Measurements from ENCODE around the gene LMNTD2.

DNA sequence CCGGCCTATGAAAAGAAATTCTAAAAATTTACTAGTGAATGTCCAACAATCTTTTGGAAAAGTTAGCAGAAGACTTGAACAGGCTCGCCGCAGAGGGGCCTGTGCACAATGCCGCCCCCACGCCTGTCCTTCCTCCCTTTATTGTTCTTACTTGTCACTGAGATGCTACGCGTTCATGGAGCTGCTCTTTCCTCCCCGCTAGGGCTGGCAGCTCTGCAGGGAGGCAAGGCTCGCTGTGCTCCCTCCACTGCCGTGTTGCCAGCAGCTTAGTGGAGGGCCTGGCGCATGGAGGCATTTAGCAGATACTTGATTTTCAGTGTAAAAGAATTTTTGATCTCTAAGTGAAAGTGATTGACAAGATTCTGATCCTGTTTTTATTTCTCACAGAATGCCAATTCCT lies 30.5 kb upstream of the LMNTD2 start:
- TF ChIP-seq, protein P1, sequence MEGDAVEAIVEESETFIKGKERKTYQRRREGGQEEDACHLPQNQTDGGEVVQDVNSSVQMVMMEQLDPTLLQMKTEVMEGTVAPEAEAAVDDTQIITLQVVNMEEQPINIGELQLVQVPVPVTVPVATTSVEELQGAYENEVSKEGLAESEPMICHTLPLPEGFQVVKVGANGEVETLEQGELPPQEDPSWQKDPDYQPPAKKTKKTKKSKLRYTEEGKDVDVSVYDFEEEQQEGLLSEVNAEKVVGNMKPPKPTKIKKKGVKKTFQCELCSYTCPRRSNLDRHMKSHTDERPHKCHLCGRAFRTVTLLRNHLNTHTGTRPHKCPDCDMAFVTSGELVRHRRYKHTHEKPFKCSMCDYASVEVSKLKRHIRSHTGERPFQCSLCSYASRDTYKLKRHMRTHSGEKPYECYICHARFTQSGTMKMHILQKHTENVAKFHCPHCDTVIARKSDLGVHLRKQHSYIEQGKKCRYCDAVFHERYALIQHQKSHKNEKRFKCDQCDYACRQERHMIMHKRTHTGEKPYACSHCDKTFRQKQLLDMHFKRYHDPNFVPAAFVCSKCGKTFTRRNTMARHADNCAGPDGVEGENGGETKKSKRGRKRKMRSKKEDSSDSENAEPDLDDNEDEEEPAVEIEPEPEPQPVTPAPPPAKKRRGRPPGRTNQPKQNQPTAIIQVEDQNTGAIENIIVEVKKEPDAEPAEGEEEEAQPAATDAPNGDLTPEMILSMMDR (IDR thresholded peaks at IDR 0.05; ENCODE audit: insufficient read depth, low read length, poor library complexity, severe bottlenecking), result no peak
- no peak for TF ChIP-seq EZH2phosphoT487 (conservative IDR thresholded peaks at IDR 0.05; ENCODE audit: low read length)
